HG03196 (cell line): ENCODE results near the gene NPEPPS.
A peak's percentile ranks its signal among the peaks of the same experiment; 100 is the strongest.

ENCODE experiments used
- ATAC-seq: cut with Tn5 transposase; IDR thresholded peaks from one replicate; pipeline ENCODE4 v1.9.1; 2021; ENCODE audit not compliant: unreplicated experiment

Gene NPEPPS

DNA sequence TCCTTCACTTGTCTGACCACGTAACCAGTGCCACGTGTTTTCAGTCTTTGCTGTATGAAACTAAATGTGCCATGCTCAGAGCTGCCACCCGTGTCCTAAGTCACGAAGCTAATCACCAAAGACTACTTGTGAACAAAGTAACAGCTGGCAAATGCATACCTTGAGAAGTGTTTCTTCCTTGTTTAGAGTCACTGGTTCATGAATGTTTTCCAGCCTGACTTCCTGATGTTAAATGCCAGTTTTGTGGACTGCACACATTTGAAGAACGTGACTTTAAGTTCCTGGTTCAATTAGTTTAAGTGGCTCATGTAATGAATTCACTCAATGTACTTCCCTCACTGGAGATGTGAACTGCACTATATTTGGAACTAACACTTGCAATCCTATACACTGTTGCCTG lies 98.9 kb downstream of the NPEPPS start:
- ATAC-seq = no peak

DNA sequence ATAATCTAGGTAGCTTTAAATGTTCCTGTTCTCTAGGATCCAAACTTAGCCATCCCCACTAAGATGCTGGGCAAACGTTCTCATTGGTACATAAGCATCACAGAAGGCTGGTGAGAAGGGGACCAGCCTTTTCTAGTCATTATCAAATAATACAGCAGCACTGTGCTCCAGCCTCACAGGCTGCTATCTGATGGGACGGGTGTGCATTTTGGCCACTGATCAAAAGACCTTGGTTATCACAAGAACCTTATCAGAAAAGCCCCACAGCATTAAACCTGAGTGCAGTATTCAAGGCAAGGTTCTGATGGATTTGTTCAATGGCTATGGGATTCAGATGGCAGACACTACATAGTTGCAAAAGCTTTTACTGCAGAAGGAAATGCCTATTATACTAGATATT lies 99.7 kb downstream of the NPEPPS start:
- ATAC-seq = no peak

DNA sequence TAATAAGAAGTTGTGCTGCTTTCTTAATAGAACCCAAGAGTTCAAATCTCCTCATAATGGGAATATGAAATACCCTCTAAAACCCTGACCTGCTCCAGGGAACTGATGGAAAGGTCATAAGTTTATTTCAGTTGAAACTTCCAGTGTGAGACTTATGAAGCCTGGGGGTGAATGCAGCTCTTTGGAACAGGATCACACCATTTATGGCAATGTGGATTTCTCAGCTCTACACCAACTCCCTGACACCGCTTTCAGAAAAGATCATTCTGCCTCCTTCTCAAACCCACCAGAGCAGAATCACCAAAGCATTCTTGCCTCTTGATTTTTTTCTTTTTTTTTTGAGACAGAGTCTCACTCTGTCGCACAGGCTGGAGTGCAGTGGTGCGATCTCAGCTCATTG lies 102.1 kb downstream of the NPEPPS start:
- ATAC-seq = no peak

DNA sequence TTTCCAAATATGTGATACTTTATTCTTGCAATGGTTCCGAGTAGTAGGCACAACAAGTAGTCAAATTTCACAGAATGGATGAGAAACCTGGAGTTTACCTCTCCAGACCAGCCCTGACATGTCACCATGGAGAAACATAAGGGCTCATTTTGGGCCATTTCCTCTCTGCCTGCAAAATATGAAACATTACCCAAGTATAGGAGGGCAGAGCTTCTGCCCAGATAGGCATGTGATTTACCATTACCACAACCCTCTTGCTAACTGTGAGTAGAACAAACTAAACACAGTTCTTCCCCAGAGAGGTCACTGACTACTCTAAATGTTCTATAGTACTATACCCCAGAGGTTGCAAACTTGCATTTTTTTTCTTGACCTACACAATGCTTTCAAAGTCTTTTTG lies 103.1 kb downstream of the NPEPPS start:
- no peak for ATAC-seq

DNA sequence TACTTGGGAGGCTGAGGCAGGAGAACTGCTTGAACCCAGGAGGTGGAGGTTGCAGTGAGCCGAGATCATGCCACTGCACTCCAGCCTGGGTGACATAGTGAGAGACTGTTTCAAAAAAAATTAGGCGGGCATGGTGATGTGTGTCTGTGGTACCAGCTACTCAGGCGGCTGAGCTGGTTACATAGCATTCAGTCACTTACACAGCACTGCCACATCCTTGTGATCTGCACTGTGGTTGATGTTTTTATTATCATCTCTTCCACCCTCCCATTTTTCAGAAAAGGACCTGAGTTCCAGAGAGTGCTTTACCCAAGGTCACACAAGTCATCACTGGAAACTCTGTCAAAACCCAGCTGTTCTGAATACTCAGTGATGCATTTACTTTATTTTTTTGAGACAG lies 104.0 kb downstream of the NPEPPS start:
- no peak for ATAC-seq

DNA sequence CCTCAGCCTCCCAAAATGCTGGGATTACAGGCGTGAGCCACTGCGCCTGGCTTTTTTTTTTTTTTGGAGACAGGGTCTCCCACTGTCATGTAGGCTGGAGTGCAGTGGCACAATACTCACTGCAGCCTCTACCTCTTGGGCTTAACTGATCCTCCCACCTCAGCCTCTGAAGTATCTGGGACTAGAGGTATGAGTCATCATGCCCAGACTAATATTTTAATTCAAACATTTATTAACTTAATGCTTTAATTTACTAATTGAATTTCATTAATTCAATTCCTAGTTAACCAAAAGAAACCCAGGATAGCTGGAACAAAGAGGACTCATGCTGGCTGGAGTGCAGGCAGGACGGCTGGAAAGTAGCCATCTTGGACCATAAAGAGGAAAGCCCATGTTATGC lies 104.8 kb downstream of the NPEPPS start:
- no peak for ATAC-seq

DNA sequence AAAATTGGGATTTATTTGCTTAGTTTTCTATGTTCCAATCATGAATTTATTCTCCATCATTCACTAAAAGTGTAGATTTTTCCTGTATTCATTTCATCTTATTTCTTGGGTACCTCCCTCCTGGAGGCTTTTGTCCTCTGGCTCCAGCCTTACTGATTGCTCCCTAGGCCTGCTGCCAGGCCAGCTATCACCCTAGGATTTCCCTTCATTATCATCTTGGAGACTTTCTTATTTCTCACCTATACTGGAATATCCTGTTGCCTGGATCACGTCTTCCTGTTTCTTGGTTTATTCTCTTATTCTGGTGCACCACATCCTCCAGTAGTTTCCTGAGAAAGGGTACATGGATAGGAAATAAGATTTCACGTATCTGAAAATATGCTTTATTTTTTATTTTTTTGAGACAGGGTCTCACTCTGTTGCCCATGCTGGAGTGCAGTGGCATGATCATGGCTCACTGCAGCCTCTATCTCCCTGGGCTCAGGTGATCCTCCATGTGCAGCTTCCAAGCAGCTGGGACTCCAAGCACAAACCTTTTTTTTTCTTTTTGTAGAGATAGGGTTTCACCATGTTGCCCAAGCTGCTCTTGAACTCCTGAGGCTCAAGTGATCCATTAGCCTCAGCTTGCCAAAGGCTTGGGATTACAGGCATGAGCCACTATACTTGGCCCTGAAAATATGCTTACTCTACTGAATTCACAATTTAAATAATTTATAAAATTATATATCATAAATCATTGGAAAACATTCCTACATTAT lies 105.5 kb downstream of the NPEPPS start:
- ATAC-seq = no peak

DNA sequence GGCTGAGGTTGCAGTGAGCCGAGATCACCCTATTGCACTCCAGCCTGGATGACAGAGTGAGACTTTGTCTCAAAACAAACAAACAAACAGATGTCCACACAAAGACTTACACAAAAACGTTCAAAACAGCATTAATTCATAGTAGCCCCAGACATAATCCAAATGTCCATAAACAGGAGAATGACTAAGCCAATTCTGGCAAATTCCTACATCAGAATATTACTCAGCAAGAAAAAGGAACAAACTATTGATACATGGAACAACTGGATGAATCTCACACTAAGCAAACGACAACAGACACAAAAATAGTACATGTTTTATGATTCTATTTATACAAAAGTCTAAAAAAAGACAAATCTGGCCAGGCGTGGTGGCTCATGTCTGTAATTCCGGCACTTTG lies 108.0 kb downstream of the NPEPPS start:
- no peak for ATAC-seq

DNA sequence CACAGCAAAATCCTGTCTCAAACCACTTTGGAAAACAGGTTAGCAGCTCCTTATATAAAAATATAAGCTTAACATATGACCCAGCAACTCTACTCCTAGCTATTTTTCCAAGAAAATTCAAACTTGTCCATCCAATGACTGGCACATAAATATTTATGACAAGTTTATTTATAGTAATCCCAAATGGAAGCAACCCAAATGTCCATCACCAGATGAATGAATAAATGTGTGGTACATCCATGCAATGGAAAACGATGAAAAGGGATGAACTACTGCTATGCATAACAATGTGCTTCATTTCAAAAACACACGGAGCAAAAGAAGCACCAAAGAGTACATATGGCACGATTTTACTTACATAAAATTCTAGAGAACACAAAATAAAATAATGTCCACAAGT lies 109.2 kb downstream of the NPEPPS start:
- no peak for ATAC-seq

DNA sequence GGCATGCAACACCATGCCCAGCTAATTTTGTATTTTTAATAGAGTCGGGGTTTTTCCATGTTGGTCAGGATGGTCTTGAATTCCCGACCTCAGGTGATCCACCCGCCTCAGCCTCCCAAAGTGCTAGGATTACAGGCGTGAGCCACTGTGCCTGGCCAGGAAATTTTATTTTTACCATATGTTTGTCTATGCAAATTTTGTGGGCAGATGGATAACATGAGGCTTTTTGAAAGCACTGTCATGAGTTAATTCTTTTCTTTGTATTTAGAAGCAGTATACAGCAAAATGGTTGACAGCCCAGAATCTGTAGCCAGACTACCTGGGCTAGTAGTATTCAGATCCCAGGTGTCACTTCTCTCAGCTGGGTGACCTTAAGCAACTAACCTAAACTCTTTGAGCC lies 110.3 kb downstream of the NPEPPS start:
- no peak for ATAC-seq

DNA sequence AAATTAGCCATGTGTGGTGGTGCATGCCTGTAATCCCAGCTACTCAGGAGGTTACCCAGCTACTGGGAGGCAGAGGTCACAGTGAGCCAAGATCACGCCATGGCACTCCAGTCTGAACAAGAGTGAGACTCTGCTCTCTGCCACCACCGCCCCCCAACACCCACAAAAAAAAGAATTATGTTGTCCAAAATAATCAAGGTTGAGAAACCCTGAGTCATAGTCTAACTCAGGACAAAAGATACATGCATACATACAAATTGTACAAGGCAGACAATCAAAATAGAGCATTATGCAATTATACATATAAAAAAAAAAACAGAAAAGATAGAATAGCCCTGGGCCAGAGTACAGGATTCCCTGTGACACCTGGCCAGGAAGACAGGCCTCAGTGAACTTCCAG lies 112.2 kb downstream of the NPEPPS start:
- ATAC-seq = no peak

DNA sequence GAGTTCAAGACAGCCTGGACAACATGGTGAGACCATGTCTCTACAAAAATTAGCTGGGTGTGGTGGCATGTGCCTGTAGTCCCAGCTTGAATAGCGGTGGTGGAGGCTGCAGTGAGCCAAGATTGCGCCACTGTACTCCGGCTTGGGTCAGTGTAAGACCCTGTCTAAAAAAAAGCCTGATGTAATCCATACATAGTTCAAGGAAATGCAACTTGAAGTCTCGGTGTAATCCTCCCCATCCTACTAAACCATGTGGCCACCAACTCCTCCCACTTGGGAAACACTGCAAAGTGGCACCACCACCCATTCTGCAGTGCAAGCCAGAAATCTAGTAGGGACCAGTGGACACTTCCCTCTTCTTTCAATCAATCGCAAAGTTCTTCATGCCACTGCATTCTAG lies 113.4 kb downstream of the NPEPPS start:
- no peak for ATAC-seq

DNA sequence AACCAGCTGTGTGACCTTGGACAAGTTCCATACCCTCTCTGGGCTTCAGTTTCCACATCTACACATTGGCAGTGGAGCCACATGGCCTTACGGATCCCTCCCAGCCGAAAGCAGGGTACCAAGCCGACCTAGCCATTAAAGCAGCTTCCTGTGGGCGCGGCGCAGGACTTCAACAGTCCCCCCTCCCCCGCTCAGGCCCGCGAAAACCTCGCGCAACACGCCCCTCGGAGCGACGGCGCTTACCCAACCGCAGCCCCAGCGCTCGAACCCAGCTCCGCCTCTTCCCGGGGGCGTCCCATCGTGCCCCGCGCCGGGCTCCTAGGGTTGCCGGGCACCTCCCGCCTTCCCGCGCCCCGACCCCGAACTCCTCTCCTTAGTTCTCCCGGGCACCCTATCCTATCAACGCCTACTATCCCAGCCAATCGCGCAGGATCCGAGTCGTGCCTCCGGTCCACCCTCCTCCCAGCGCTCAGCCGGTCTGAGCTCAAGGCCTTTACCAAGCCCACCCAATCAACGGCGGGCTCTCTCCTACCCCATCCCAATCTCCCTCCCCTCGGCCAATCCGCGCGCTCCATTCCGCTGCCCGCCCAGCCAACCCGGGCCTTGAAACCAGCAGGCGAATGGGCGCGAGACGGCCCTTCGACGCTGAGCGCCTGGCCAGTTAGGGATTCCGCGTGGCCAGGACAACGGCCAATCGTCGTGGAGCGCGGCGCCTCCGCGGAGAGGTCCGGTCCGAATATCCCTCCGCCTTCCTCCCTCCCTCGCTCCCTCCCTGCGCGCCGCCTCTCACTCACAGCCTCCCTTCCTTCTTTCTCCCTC lies 118.5 kb downstream of the NPEPPS start, which contains the start of gene KPNB1:
KPNB1 (plus strand) TSS at position 767 of the 819 bp plus-strand sequence. CDS start 326 bp downstream, outside the sequence.
- peak; percentile 82 for ATAC-seq

DNA sequence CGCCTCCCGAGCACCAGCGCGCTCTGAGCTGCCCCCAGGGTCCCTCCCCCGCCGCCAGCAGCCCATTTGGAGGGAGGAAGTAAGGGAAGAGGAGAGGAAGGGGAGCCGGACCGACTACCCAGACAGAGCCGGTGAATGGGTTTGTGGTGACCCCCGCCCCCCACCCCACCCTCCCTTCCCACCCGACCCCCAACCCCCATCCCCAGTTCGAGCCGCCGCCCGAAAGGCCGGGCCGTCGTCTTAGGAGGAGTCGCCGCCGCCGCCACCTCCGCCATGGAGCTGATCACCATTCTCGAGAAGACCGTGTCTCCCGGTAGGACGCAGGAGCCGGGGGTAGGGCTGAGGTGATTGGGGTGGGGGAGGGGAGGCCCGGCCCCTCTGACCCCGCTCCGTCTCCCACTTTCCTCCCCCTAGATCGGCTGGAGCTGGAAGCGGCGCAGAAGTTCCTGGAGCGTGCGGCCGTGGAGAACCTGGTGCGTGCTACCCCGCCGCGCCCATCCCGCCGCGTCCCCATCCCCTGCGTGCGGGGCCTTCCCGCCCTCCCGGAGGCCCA lies 119.1 kb downstream of the NPEPPS start:
- no peak for ATAC-seq

DNA sequence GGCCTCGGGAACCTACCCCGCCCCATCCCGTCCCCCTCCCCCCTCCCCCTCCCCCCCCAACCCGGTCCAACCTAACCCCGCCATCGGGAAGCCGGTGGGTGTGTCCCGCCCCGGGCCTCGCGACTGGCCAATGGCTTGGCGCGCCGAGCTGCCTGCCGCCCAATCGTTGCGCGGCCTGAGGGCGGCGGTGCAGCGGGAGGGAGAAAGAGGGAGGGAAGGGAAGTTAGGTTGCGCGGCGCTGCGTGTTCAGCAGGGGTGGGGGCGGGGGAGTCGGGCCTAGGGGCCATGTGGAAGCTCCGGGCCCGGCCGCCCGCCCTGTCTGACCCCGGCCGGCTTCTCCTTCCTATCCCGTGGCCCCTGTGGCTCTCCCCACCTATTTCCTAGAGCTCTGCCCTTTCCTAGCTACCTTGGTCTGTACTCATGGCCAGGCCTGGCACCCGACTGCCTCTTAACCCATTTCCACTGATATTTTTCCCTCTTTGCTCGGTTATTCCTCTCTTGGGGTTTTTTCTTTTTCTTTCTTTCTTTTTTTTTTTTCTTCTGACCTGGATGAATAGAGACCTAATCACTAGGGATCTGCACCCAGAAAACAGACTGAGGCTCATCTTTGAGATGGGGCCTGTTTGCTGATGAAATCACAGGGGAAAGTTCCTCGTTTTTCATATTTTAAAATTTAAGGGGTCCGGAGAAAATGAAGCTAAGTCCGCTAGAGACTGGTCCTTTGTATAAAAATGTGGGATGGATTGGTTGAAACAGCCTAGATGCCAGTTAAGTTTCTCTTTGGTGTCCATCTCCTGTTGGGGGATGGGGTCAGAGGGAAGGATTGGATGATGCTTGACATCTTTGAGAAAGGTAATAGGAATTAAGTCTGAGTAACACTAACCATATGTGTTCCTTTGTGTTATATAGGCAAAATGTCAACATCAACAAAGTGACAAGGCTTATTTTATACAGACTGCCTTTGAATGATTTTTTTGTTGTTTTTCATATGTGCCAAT lies 119.9 kb downstream of the NPEPPS start:
- peak; percentile 55 for ATAC-seq

DNA sequence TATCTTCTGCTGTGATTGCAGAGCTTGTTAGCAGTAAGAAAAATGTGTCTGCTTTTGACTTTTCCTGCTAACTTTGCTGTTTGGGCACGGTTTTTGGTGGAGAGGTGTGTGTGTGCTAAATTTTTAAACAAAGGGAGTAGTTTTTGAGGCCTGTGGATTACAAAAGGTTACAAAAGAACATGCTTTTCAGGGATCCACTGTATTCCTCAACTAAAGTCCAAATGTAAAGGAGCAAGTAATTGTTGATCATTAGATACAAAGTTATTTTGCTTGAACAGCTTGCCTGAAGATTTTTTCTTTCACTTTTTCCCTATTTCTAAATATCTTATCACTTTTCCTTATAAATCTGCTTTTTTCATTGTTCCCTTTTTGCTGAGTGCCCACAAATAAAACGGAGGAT lies 120.8 kb downstream of the NPEPPS start:
- no peak for ATAC-seq

DNA sequence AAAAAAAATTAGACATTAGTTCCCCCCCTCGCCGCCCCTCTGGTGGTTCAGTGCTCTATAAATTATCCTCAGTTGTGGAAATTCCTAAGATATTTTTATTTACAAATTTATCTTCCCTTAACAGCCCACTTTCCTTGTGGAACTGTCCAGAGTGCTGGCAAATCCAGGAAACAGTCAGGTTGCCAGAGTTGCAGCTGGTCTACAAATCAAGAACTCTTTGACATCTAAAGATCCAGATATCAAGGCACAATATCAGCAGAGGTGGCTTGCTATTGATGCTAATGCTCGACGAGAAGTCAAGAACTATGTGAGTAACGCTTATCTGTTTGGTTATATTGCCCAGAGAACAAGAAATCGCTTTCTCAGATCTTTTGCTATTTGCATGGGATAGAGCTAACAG lies 121.7 kb downstream of the NPEPPS start:
- no peak for ATAC-seq

DNA sequence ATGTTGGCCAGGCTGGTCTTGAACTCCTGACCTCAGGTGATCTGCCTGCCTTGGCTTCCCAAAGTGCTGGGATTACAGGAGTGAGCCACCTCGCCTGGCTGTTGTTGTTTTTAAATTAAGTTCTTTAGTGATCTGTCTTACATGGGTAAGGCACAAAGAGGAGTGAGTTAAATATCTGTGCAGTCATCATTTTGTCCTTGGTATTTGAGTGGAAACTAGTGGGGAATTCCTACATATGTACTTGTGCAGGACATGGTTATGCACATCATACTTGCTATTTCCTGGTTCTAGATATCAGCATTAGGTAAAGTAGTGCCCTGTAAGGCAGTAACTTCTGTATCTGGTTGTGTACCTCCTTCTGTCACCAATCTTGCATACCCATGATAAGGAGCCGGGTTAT lies 122.5 kb downstream of the NPEPPS start:
- ATAC-seq = no peak

DNA sequence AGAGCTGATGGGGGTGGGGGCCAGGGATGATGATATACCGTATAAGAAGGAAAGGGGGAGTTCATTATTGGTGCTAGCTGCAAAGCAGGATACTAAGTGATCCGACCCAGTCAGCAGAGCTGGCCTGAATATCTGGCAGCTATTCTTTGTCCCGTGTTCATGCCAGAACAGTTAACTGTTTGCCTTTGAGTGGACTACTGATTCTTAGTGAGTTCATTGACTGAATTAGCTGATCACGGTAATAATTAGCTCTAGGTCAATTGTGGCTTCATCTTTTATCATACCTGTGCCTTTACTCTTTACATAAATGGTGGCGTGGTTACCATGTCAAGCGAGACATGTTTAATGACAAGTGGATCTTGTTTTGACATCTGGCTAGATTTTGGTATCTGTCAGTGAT lies 124.1 kb downstream of the NPEPPS start:
- no peak for ATAC-seq

DNA sequence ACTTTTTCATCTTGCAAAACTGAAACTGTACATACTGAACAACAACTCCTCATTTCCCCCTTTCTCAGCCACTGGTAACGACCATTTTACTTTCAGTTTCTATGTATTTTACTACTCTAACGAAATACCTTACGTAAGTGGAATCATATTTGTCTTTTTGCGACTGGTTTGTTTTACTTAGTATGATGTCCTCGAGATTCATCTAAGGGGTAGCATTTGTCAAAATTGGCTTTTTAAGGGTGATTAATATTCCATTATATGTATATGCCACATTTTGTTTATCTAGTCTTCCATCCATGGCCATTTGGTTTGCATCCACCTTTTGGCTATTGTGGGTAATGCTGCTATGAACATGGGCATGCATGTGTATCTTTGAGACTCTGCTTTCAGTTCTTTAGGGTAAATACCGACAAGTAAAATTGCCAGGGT lies 129.2 kb downstream of the NPEPPS start:
- peak; percentile 50 for ATAC-seq
